NCI-H524 treated with DMSO at 0.1 percent for 48 hours (cell line): ENCODE measurements around the gene KRI1.

Source experiments
- DNase-seq: peaks from one replicate; lab custom pipeline; 2025; lab: John Stamatoyannopoulos, UW

KRI1 gene

DNA sequence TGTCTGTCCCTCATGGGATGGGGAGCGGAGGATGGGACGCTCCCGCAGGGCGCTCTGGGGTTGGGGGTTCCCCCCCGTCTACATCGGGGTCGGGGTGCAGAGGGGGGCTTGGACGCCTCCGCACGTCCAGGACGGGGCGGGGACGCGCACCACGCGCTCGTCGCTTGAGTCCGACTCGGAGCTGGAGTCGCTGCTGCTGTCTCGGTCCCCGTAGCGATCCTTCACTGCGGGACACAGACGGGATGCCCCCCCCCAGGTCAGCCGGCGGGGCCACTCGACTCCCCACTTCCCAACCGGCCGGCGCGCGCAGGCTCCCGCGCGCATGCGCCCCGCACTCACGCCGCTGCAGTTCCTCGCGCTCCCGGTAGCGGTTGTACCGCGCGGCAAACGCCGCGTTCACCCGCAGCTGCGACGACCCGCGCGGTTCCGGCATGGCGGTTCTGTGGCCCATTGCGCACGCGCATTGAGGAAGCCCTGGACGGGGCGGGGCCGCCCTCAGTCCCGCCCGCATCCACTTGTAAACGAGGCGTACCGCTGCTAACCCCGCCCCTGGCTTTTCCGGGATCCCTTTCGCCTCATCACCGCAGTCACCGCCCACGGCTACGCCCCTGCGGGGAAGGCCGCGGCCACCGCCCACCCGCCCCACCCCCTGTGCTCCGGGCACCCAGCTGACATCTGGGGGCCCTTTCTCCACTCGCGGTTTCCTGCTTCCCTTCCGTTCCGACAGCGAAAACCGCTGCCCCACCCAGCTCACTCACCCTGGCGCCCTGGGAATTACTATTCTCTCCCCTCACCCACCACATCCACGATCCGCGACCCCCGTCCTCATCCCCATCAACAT is at the start of gene KRI1:
Gene KRI1, minus strand, starts transcription at position 444 of the 841 bp plus-strand sequence. Its CDS starts 11 bp downstream, at position 433.
- DNase-seq: peak; percentile 79

DNA sequence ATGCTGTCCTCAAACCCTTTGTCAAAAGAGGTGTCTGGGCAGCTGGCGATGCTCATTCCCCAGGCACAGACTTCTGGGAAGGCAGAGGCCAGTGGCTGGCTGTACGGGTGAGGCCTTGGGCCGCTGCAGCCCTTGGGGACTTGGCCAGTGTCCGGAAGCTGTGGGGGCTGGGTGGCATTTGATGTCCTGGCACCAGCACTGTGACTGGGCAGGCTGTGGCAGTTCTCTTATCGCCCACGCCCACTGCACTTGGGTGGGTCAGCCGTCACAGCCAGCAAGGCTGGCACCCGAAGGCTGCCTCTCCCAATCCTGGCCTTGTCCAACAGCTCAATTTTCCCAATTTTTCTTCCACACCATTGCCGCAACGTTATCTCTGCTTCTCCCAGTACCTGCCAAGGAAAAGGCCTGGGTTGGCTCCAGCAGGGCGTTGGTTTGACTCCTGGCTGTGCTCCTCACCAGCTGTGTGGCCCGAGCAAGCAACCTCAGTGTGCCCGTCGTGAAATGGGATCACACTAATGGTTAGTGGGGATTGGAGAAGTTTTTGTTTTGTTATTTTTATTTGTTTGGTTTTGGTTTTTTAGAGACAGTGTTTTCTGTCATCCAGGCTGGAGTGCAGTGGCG is 46.8 kb upstream of the KRI1 start:
- DNase-seq: no peak

DNA sequence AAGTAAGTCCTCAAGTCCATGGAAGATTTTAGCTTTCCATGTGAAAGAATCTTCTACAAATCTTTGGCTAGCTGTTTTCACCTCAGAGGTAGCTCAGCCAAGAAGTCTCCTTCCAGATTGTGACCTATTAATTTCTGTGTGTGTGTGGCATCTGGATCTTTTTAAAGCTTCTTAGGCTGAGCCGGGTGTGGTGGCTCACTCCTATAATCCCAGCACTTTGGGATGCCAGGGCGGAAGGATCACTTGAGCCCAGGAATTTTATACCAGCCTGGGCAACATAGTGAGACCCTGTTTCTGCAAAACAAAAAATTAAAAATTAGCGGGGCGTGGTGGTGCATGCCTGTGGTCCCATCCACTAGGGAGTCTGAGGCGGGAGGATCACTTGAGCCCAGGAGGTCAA is 46.1 kb upstream of the KRI1 start:
- DNase-seq: no peak

DNA sequence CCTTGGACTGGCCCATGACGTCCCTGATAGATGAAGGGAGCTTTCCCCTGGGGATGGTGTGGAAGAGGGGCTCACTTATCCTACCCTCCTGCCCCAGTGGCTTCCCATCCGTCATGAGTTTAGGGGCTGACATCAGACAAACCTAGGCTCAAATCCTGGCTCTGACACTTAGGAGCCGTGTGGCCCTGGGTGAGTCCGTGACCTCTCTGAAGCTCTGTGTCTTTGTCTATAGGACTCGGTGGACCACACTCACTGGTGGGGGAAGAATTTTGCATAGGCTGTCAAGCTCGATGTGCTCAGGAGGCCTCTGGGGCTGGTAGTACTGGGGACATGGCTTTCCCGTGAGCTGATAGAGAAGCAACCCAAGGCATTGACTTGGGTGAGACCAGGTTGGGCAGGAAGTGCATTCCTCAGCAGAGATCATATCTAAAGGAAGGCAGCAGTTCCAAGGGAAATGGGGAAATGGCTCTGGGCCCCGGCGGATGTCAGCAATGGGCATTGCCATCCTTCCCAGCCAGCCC is 38.7 kb upstream of the KRI1 start:
- no peak for DNase-seq

DNA sequence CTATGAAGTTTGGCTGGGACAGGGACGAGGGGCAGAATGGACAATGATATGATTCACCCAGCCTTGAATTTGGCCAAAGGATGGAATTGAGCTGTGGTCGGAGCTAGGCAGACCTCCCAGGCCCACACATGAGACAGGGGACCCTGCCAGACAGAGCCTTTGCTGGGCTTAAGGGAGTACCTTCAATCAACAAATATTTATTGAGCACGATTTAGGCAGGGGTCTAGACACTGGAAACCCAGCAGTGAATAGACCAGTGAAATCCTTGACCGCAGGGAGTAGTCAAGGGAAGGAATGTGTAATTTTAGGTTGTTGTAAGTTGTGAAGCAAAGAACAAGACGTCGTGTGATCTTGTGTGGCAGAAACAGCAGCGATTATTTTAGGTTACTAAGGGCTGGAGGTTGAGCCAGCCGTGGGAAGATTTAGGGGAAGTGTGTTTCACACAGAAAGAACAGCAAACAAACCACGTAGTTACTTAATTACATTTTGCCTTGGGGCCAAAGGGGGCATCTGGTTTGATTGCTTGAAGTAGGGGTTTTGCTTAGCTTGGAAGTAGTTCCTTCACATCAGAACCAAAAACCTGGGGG is 38.2 kb upstream of the KRI1 start:
- DNase-seq: no peak

DNA sequence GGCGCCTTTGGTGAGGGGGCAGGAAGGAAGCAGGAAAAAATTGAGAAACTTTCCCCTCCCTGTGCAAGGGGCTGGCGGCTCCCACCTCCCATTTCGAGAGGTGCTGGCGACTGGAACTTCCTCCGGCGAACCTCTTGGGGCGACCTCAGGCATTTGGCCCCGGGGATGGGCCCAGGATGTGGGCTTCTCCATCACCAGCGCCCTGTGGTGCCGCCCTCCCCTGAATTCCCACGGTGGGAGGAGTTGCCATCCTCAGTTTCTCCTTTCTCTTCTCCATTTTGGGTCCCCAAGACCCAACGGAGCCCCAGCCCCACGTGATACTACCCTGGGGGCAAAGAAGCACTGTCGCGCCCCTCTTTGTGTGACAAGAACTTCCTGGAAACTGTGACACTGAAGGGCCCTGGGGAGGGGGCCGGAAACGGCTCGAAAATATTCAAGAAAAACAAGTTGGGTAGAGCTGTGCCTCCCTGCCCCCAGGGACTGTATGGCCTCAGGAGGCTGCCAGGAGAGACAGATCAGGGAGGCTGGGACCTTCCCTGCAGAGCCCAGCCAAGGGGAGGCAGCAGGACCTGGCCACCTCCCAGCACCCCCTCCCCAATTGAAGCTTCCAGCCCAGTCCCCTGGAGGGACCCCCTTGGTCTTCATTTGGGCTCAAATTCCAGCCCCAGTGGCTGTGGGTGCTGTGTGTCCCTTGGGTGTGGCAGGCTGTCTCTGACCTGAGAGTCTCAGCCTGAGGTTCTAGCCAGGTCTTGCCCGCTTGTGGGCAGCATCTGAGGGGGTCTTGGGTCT is 37.5 kb upstream of the KRI1 start:
- DNase-seq: no peak

DNA sequence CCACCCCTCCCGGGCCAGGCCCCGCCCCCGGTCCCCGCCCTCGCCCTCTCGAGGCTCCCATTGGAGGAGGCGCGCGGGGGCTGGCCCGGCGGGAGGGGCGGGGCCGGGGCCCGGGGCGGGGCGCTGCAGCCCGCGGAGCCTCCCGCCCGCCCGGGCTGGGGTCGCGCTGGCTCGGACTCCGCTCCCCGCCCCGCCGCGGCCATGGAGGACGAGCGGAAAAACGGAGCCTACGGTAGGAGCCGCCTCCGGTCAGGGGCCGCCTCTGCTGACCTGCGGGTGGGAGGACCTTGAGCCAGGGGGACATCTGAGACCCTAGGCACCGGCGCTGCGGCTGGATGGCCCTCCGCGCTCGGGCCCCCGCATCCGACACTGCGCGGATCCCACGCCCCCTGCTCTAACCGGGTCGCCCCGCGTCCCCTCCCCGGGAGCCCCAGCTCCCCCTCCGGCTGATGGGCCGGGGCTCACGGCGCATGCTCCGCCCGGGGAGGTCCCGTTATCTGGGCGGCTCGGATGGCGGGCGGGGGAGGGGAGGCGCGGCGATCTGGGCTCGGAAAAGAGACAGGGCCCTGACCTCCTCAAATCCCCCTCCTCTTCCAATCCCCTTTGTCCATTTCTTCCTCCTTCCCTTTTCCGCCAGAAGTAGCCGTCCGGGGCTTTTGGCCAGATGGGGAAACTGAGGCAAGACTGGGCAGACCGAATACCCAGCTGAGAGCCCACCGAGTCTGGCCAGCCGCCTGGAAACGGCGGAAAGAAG is 36.7 kb upstream of the KRI1 start:
- no peak for DNase-seq

DNA sequence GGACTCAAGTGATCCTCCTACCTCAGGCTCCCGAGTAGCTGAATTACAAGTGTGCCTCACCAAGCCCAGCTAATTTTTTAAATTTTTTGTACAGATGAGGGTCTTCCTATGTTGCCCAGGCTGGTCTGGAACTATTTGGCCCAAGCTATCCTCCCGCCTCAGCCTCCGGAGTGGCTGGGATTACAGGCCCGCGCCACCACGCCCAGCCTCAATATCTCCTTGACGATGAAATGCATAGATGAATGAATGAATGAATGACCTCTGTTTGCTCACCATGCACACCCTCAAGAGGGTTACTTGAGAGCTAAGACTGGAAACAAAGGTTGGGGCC is 36.2 kb upstream of the KRI1 start:
- peak; percentile 18 for DNase-seq

DNA sequence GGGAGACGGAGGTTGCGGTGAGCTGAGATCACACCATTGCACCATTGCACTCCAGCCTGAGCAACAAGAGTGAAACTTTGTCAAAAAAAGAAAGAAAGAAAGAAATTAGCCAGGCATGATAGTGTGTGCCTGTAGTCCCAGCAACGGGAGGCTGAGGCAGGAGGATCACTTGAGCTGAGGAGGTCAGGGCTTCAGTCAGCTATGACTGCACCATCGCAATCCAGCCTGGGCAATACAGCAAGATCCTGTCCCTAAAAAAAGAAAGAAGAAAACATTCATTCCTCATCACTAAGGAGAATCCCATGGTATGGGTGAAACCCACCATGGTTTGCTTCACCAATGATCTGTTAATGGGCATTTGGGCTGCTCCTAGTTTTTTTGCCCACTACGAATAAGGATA is 34.3 kb upstream of the KRI1 start:
- DNase-seq: no peak

DNA sequence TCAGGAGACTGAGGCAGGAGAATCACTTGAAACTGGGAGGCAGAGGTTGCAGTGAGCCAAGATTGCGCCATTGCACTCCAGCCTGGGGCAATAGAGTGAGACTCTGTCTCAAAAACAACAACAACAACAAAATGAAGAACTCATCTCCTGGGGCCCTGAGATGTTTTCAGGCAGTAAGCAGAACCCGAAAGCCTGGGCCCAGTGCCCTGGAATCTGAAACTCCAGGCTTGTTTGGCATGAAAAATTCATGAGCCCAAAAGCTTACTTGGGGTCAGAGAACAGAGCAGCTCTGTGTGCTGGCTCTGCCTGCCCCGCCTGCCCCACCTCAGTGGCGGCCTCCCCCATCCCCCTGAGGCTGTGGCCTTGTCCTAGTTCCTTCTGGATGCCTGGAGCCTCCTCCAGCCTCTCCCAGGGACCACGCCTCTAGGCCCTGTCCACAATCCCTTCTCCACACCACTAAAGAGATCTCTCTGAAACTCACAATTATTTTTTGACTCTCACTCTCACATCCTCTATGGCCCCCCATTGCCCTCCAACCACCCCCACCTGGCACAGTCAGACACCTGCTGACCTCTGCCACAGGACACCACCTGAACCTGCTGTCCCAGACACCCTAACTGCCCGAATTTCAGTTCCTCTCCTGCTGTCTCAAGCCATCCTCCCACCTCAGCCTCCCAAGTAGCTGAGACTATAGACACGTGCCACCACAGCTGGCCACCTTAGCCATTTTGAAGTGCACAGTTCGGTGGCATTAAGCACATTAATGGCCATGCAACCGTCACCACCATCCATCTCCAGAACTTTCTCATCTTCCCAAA is 28.2 kb upstream of the KRI1 start:
- no peak for DNase-seq

DNA sequence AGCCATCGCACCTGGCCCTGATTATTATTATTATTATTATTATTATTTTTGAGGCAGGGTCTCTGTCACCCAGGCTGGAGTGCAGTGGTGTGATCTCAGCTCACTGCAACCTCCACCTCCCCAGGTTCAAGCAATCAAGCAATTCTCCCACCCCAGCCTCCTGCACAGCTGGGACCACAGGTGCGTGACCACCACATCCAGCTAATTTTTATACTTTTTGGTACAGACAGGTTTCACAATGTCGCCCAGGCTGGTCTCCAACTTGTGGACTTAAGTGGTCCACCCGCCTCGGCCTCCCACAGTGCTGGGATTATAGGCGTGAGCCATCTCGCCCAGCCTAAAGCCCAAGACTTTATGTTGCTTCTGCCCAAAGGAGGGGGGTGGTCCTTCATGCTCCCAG is 27.3 kb upstream of the KRI1 start:
- DNase-seq: no peak

DNA sequence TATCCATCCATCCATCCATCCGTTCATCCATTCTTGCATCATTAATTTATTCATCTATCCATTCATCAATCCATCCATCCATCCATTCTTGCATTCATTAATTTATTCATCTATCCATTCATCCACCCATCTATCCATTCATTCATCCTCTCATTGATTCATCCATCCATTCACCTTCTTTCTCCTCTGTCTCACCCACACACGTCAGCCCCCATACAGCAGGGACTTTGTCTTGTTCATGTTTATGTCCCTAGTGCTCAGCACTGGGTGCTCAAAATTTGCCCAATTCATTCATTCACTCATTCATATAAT is 22.0 kb upstream of the KRI1 start:
- no peak for DNase-seq

DNA sequence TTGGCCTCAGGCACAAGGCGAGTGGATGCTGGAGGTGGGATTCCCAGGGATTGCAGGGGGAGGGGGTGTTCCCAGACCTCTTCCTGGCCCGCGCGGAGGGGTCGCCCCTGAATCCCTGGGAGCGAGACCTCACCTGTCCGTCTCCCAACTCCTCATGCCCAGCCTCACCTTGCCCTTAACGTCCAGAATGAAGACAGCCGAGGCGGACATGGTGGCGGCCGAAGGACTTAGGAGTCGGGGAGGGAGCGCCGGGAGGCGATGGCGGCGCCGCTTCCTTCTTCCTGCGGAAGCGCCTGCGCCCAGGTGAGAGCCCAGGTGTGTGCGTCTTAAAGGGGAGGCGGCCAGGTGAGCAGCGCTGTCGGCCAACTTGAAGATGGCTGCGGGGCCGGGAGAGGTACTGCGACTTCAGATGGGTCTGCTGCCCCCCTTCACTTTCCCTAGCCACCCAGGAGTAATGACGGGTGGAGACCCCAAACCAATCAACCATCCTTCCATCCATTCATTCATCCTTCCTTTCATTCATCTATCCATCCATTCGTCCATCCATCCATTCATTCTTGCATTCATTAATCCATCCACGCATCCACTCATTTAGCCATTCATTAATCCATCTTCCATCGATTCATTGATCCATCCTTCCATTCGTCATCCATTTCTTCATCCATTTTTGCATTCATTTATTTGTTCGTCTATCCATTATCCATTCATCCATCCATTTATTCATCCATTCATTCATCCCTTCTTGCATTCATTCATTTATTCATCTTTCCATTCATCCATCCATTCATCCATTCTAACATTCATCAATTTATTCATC is 21.4 kb upstream of the KRI1 start, which contains the start of gene AP1M2:
Gene AP1M2, minus strand, starts transcription at position 291 of the 817 bp plus-strand sequence. Its CDS starts 81 bp downstream, at position 210.
- DNase-seq: no peak

DNA sequence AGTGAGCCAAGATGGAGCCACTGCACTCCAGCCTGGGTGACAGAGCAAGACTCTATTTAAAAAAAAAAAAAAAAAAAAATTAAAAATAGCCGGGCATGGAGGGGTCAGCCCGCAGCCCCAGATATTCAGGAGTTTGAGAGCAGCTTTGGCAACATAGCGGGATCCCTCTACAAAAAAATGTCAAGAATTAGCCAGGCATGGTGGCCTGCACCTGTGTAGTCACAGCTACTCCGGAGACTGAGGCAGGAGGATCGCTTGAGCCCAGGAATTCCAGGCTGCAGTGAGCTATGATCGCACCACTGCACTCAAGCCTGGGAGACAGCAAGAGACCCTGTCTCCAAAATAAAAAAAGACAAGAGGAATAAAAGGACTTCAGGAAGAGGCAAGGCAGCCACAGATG is 20.6 kb upstream of the KRI1 start:
- DNase-seq: no peak

DNA sequence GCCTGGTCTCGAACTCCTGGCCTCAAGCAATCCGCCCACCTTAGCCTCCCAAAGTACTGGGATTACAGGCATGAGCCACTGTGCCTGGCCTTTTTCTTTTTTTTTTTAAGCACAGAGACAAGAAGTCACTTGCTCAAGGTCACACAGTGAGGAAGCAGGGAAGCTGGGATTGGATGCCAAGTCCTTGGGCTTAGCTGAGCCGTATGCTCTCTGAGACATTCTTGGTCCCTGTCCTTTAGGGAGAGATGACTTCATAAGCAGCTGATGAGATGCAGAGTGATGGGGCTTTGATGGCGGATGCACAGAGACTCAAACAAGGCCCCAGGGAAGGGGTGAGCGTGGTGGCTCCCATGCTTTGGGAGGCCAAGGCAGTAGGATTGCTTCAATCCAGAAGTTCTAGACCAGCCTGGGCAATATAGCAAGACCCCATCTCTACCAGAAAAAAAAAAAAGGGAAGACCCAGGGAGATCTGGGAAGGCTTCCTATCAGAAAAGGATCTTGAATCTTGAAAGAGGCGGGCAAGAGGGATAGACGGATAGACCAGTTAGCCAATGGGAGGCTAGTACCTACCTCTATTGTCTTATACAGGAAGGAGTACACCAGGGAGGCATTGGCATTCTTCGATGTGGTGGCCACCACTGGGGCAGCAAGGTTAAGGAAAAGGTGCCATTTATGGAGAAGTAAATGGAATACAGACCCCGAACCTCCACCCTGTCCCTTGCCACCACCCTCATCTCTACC is 17.4 kb upstream of the KRI1 start:
- no peak for DNase-seq

DNA sequence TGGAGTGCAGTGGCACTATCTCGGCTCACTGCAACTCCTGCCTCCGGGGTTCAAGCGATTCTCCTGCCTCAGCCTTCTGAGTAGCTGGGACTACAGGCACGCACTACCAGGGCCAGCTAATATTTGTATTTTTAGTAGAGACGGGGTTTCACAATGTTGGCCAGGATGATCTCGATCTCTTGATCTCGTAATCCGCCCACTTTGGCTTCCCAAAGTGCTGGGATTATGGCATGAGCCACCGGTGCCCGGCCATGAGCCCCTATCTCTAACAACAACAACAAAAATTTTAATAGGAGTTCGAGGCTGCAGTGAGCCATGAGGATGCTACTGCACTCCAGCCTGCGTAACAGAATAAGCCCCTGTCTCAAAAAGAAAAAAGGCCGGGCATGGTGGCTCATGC is 16.3 kb upstream of the KRI1 start:
- DNase-seq: no peak

DNA sequence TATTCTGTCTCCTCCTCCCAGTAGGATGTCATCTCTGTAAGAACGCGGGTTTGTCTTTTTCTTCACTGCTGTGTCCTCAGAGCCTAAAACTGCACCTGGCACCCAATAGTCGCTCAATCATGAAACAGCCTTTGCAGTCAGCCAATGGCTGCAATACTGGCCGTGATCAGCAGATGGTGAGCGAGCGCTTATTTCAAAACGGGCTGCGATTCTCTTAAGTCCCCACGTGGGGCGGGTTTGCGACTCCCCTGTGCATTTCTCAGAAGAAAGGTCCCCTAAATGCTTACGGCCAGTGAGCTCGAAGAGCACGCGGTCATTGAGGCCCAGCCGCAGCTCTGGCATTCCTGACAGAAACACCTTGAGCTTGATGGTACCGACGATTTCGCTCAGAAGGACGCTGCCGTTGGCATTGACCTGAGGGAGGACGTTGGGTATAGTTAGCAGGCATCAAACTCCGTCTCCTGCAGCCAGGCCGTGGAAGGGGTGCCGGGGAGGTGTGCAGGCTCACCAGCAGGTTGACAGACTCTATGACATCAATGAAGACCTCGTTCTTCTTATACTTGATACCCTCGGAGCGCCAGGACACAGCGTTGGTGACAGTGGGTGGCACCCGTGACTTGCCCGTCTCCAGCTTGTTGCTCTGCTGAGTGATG is 15.3 kb upstream of the KRI1 start:
- DNase-seq: peak; percentile 67

DNA sequence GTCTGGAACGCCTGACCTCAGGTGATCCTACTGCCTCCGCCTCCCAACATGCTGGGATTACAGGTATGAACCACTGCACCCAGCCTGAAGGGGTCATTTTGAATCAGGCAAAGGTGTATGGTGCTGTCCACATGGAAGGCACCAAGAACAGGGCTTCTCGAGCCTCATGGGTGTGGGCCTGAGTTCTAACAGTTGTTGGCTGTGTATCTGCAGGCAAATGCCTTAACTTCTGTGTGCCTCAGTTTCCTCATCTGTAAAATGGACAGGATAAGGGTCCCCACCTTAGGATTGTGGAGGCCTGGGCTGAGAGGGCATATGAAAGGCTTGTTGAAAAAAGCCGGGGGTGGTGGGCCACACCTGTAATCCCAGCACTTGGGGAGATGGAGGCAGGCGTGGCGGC is 12.1 kb upstream of the KRI1 start:
- no peak for DNase-seq
